PC-9 (cell line): Measurements from ENCODE around the gene GNAI1.

Experiments
- EZH2 ChIP-seq: fragments of 200-600 bp; sonication (generic); IDR thresholded peaks from 2 replicates; pipeline ENCODE4 v1.8.0; 2017; ENCODE audit warnings: antibody characterized with exemption, low read depth
- TF ChIP-seq, protein P1 (sequence below): fragments of 200-600 bp; sonication (generic); conservative IDR thresholded peaks from 2 replicates; pipeline ENCODE4 v1.6.1; 2017; ENCODE audit warnings: mixed run types, antibody characterized with exemption, mild to moderate bottlenecking, moderate library complexity

DNA sequence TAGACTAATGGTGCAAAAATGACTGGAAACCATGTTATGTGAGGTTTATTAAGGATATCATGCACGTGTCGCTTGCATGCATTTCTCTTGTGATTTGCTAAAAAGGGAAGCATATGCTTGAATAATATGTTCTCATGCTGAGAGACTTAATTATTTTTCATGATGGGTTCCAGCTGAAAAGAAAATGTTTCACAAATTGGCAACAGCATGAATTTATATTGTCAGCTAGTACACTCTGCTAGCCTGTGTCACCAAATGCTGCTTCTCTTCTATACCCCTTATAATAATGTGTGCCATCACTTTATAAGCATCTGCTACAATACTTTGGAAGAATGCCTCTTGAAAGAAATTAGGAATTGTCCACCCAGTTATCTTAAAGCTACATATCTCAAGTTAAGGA, 63.0 kb downstream of the GNAI1 start:
- TF ChIP-seq EZH2, result no peak
- TF ChIP-seq, protein P1, sequence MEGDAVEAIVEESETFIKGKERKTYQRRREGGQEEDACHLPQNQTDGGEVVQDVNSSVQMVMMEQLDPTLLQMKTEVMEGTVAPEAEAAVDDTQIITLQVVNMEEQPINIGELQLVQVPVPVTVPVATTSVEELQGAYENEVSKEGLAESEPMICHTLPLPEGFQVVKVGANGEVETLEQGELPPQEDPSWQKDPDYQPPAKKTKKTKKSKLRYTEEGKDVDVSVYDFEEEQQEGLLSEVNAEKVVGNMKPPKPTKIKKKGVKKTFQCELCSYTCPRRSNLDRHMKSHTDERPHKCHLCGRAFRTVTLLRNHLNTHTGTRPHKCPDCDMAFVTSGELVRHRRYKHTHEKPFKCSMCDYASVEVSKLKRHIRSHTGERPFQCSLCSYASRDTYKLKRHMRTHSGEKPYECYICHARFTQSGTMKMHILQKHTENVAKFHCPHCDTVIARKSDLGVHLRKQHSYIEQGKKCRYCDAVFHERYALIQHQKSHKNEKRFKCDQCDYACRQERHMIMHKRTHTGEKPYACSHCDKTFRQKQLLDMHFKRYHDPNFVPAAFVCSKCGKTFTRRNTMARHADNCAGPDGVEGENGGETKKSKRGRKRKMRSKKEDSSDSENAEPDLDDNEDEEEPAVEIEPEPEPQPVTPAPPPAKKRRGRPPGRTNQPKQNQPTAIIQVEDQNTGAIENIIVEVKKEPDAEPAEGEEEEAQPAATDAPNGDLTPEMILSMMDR, result no peak
